ENCODE data around the gene GPD1. TPM values are rescaled to one million over a fixed set of nuclear protein-coding genes. Genes with fewer than 3 reads are reported as not detected.
"Not testable (repeated sequence)": the region's sequence is repeated elsewhere in the genome, so short reads cannot be mapped to it uniquely, and the experiment has no call there.

The GPD1 gene
- total and polyA plus RNA-seq, 5 experiments from 2014 or later = 1.1 to 1.5 TPM; not detected in 3

- Mint-ChIP-seq H3K36me3 (no peaks in the 10 kb centered on the region), H3K27ac (peak overlapping the region in 2 of 10 donors; percentile 13 to 62), H3K9me3 (no peaks in the 10 kb centered on the region), H3K4me3 (no peak overlapping the region), H3K4me1 (peaks cover 5 to 13% (median 10%) of the 10 kb centered on the region in 4 donors), H3K27me3 (no peaks in the 10 kb centered on the region)
- POLR2A ChIA-PET = interaction anchor here (0.5 to 1.8 kb wide), 5 partner anchors 7 to 172 kb away, joined by 3 to 9 read pairs (median 6); partner anchors contain the start of gene COX14
- peak; percentile 93 to 98 for ATAC-seq
- peak; percentile 60 to 88 (median 76) for DNase-seq
Observed at GRCh38 chr12:50074936-50075807, 28.6 kb upstream of the GPD1 start.

GRCh38 chr12:50075808-50076170, 28.0 kb upstream of the GPD1 start:
- no peaks in the 10 kb centered on the region for H3K36me3 Mint-ChIP-seq
- H3K4me1 Mint-ChIP-seq = peaks cover 0 to 7% (median 6%) of the 10 kb centered on the region in 4 donors
- no peak for DNase-seq
- no peak for ATAC-seq
- no peak overlapping the region for H3K4me3 Mint-ChIP-seq
- POLR2A ChIA-PET = interaction anchor here (1.6 to 1.8 kb wide), 2 partner anchors 9 to 36 kb away, joined by 6 to 7 read pairs; partner anchors contain the start of genes COX14 and SMARCD1
- no peak overlapping the region for H3K27ac Mint-ChIP-seq
- no peaks in the 10 kb centered on the region for H3K27me3 Mint-ChIP-seq
- no peaks in the 10 kb centered on the region for H3K9me3 Mint-ChIP-seq

DNA sequence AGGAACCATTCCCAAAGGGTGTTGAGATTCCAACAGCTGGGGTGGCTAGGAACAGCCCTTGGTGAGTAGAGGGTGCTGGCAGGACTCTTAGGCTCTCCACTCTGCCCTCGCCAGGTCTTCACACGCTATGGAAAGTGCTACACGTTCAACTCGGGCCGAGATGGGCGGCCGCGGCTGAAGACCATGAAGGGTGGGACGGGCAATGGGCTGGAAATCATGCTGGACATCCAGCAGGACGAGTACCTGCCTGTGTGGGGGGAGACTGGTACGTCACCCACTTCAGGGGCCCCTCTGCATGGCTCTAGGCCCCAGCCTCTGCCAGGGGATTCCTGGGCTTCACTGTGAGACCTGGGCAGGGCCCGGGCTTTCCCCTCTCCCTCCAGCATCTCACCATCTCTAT, 26.7 kb upstream of the GPD1 start:
- ATAC-seq (no peak), DNase-seq (no peak)
- H3K4me1 Mint-ChIP-seq = peaks cover 0 to 7% (median 6%) of the 10 kb centered on the region in 4 donors
- no peaks in the 10 kb centered on the region for H3K27me3 Mint-ChIP-seq
- H3K27ac Mint-ChIP-seq = no peak overlapping the region
- no peaks in the 10 kb centered on the region for H3K9me3 Mint-ChIP-seq
- no peaks in the 10 kb centered on the region for H3K36me3 Mint-ChIP-seq
- POLR2A ChIA-PET = interaction anchor here (1.6 to 1.8 kb wide), 2 partner anchors 8 to 35 kb away, joined by 6 to 7 read pairs; partner anchors contain the start of genes COX14 and SMARCD1
- no peak overlapping the region for H3K4me3 Mint-ChIP-seq

GRCh38 chr12:50078281-50078680, 25.5 kb upstream of the GPD1 start:
- POLR2A ChIA-PET = interaction anchor here (1.0 kb wide), 1 partner anchor 19 kb away, joined by 5 read pairs; no protein-coding TSS in a partner anchor

GRCh38 chr12:50079771-50080170, 24.0 kb upstream of the GPD1 start:
- Mint-ChIP-seq H3K9me3 (no peaks in the 10 kb centered on the region), H3K4me1 (peaks cover 8 to 15% (median 10%) of the 10 kb centered on the region in 4 donors), H3K4me3 (no peak overlapping the region), H3K36me3 (no peaks in the 10 kb centered on the region), H3K27ac (no peak overlapping the region), H3K27me3 (no peaks in the 10 kb centered on the region)
- POLR2A ChIA-PET = no interaction called here
- ATAC-seq (no peak), DNase-seq (no peak)

More at GRCh38 chr12:50078281-50078680, 25.5 kb upstream of the GPD1 start:
- H3K27ac Mint-ChIP-seq = no peak overlapping the region
- H3K4me1 Mint-ChIP-seq = peaks cover under 1 to 7% (median 6%) of the 10 kb centered on the region in 4 donors
- ATAC-seq (no peak), DNase-seq (no peak)
- no peak overlapping the region for H3K4me3 Mint-ChIP-seq
- no peaks in the 10 kb centered on the region for H3K36me3 Mint-ChIP-seq
- H3K27me3 Mint-ChIP-seq = no peaks in the 10 kb centered on the region
- H3K9me3 Mint-ChIP-seq = no peaks in the 10 kb centered on the region

DNA sequence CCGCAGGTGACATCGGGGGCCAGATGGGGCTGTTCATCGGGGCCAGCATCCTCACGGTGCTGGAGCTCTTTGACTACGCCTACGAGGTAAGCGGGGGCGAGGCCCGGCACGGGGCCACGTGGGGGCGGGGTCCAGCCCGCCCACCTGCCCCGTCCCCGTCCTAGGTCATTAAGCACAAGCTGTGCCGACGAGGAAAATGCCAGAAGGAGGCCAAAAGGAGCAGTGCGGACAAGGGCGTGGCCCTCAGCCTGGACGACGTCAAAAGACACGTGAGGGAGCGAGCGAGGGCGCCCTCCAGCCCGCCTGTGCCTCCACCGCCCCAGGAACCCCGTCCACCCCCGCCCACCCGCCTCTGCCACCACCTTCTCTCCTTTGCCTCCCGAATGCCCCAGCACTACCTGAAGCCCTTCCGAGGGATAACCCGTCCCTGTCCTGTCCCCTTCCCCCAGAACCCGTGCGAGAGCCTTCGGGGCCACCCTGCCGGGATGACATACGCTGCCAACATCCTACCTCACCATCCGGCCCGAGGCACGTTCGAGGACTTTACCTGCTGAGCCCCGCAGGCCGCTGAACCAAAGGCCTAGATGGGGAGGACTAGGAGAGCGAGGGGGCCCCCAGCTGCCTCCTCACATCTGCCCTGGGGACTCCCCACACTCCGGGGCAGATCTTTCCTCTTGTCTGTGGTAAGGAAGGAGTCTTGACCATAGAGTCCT, 22.6 kb upstream of the GPD1 start:
- Mint-ChIP-seq H3K27me3 (no peaks in the 10 kb centered on the region), H3K36me3 (no peaks in the 10 kb centered on the region), H3K9me3 (no peaks in the 10 kb centered on the region), H3K4me3 (no peak overlapping the region), H3K4me1 (peaks cover 9 to 20% (median 15%) of the 10 kb centered on the region in 4 donors), H3K27ac (peak overlapping the region in 2 of 10 donors; percentile 20 to 65)
- DNase-seq (no peak), ATAC-seq (no peak)
- POLR2A ChIA-PET = interaction anchor here (0.6 to 4.0 kb wide), 3 partner anchors 27 to 128 kb away, joined by 3 to 61 read pairs (median 3); partner anchors contain the start of gene COX14

DNA sequence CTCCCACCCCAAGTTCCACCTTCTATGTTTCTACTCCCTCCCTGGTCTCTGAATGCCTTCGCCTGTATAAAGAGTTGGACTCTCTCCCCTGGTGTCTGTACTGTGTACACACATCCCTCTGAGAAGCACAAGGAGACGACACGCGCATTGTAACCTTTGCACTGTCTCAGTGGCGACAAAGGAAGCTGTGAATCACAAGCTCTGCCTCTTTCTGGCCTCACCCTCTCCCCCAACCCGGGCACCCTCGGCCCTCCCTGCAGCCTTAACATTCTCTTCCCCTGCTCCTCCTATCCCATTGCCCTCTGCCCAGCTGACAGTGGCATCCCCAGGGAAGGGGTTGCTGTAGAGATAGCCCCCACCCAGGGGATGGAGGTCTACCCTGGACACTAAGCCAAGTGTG, 21.2 kb upstream of the GPD1 start:
- Mint-ChIP-seq H3K9me3 (no peaks in the 10 kb centered on the region), H3K27ac (peak overlapping the region in 7 of 10 donors; percentile 6 to 74 (median 62)), H3K36me3 (peaks cover 0 to 14% (median 0%) of the 10 kb centered on the region in 3 donors), H3K4me3 (peak overlapping the region in 3 of 10 donors; percentile 14 to 67 (median 32)), H3K27me3 (no peaks in the 10 kb centered on the region), H3K4me1 (peaks cover 12 to 30% (median 26%) of the 10 kb centered on the region in 4 donors)
- POLR2A ChIA-PET = interaction anchor here (0.7 to 4.0 kb wide), 2 partner anchors 8 to 29 kb away, joined by 4 to 61 read pairs; partner anchors contain the start of gene COX14
- DNase-seq (no peak), ATAC-seq (no peak)

GRCh38 chr12:50083301-50083700, 20.5 kb upstream of the GPD1 start:
- Mint-ChIP-seq H3K4me3 (peak overlapping the region; percentile 54 to 85 (median 74)), H3K27me3 (no peaks in the 10 kb centered on the region), H3K27ac (peak overlapping the region; percentile 50 to 96 (median 85)), H3K36me3 (peaks cover 0 to 20% (median 0%) of the 10 kb centered on the region in 3 donors), H3K9me3 (no peaks in the 10 kb centered on the region), H3K4me1 (peaks cover 16 to 36% (median 32%) of the 10 kb centered on the region in 4 donors)
- DNase-seq (no peak), ATAC-seq (no peak)
- POLR2A ChIA-PET = interaction anchor here (2.6 to 4.0 kb wide), 2 partner anchors 29 to 85 kb away, joined by 24 to 61 read pairs; partner anchors contain the start of genes CERS5 and COX14

DNA sequence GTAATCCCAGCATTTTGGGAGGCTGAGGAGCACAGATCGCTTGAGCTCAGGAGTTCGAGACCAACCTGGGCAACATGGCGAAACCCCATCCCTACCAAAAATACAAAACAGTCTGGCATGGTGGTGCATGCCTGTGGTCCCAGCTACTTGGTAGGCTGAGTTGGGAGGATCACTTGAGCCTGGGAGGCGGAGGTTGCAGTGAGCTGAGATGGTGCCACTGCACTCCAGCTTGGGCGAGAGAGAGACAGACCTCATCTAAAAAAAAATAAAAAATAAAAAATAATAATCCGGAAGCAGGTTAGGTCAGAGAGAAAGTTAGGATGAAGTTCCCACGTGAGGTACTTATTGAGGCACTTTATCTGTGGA, 19.4 kb upstream of the GPD1 start:
- peak overlapping the region; percentile 90 to 99 (median 94) for H3K4me3 Mint-ChIP-seq
- not testable (repeated sequence) for H3K27me3 Mint-ChIP-seq, DNase-seq, ATAC-seq, H3K9me3 Mint-ChIP-seq
- peaks cover 21 to 43% (median 38%) of the 10 kb centered on the region in 4 donors for H3K4me1 Mint-ChIP-seq
- peaks cover 0 to 30% (median 3%) of the 10 kb centered on the region in 3 donors for H3K36me3 Mint-ChIP-seq
- POLR2A ChIA-PET = interaction anchor here (0.9 to 4.0 kb wide), 10 partner anchors 8 to 200 kb away, joined by 3 to 61 read pairs (median 6); partner anchors contain the start of genes CERS5, COX14, GPD1 and LIMA1
- peak overlapping the region; percentile 95 to 99 (median 97) for H3K27ac Mint-ChIP-seq

GRCh38 chr12:50084775-50085614, 18.8 kb upstream of the GPD1 start, which contains the start of gene SMARCD1:
SMARCD1 (plus strand) TSS chr12:50085342; CDS start chr12:50085370, 28 bp downstream.
- Mint-ChIP-seq H3K4me1 (peaks cover 21 to 43% (median 38%) of the 10 kb centered on the region in 4 donors), H3K36me3 (peaks cover 0 to 36% (median 3%) of the 10 kb centered on the region in 3 donors), H3K4me3 (peak within 1 kb of the TSS; percentile 90 to 99 (median 94)), H3K27me3 (no peaks in the 10 kb centered on the region), H3K9me3 (no peaks in the 10 kb centered on the region), H3K27ac (peak within 1 kb of the TSS; percentile 95 to 99 (median 97))
- DNase-seq (peak; percentile 66 to 91 (median 80)), ATAC-seq (peak; percentile 89 to 91)
- POLR2A ChIA-PET = interaction anchor here (0.6 to 4.0 kb wide), 12 partner anchors 9 to 261 kb away, joined by 3 to 61 read pairs (median 6); partner anchors contain the start of genes CERS5, COX14, GPD1 and LIMA1

- peak overlapping the region; percentile 87 to 99 (median 90) for H3K4me3 Mint-ChIP-seq
- H3K9me3 Mint-ChIP-seq = no peaks in the 10 kb centered on the region
- no peaks in the 10 kb centered on the region for H3K27me3 Mint-ChIP-seq
- DNase-seq = no peak
- POLR2A ChIA-PET = interaction anchor here (0.6 to 4.0 kb wide), 13 partner anchors 9 to 260 kb away, joined by 3 to 61 read pairs (median 6); partner anchors contain the start of genes CERS5, COX14, GPD1 and LIMA1
- H3K4me1 Mint-ChIP-seq = peaks cover 21 to 43% (median 38%) of the 10 kb centered on the region in 4 donors
- ATAC-seq = no peak
- peaks cover 0 to 41% (median 4%) of the 10 kb centered on the region in 3 donors for H3K36me3 Mint-ChIP-seq
- peak overlapping the region; percentile 91 to 99 (median 96) for H3K27ac Mint-ChIP-seq
Observed at GRCh38 chr12:50085615-50086072, 18.2 kb upstream of the GPD1 start.
